Neural cell (in vitro differentiated cells): ENCODE results near the gene PLS1. TPM values are rescaled to one million over a fixed set of nuclear protein-coding genes. Genes with fewer than 3 reads are reported as not detected.
A peak's percentile ranks its signal among the peaks of the same experiment; 100 is the strongest.

Experiments
- H2AFZ ChIP-seq: fragments of 200-600, 300-800 bp; sonication (generic), shearing (Covaris generic); 2 replicates; pipeline ENCODE4 v1.6.0; 2014; ENCODE audit warnings: low read depth, mild to moderate bottlenecking, antibody characterized with exemption, low read length, moderate library complexity
- H3F3A ChIP-seq: fragments of 200-600 bp; shearing (Covaris generic); 2 replicates; pipeline ENCODE4 v1.6.1; 2016; ENCODE audit warnings: mild to moderate bottlenecking, moderate library complexity, mixed read lengths, antibody characterized with exemption, low read length; ENCODE audit not compliant: insufficient read depth, poor library complexity, severe bottlenecking
- H3K27ac ChIP-seq: fragments of 200-600, 300-800 bp; sonication (generic), shearing (Covaris generic); 2 replicates; pipeline ENCODE4 v1.5.1; 2014; ENCODE audit warnings: mild to moderate bottlenecking, low read length, moderate library complexity
- H3K27me3 ChIP-seq: fragments of 300-800, 200-600 bp; sonication (generic), shearing (Covaris generic); 2 replicates; pipeline ENCODE4 v1.6.0; 2014; ENCODE audit warnings: mild to moderate bottlenecking, low read depth, low read length, moderate library complexity; ENCODE audit not compliant: insufficient read depth
- H3K36me3 ChIP-seq: fragments of 300-800, 200-600 bp; sonication (generic), shearing (Covaris generic); 2 replicates; pipeline ENCODE4 v1.5.1; 2014; ENCODE audit warnings: mild to moderate bottlenecking, antibody characterized with exemption, low read length, moderate library complexity; ENCODE audit not compliant: insufficient read depth
- H3K4me2 ChIP-seq: fragments of 300-800, 200-600 bp; sonication (generic), shearing (Covaris generic); 2 replicates; pipeline ENCODE4 v1.6.0; 2014; ENCODE audit warnings: mild to moderate bottlenecking, low read length
- H3K4me3 ChIP-seq: fragments of 300-800, 200-600 bp; sonication (generic), shearing (Covaris generic); 2 replicates; pipeline ENCODE4 v1.5.1; 2014; ENCODE audit warnings: mild to moderate bottlenecking, low read length, moderate library complexity
- H3K79me2 ChIP-seq: fragments of 200-600 bp; shearing (Covaris generic); replicated peaks from 2 replicates; pipeline ENCODE4 v1.6.0; 2014; ENCODE audit warnings: mild to moderate bottlenecking, low read length, moderate library complexity; ENCODE audit not compliant: insufficient read depth
- H3K9ac ChIP-seq: fragments of 300-800, 200-600 bp; sonication (generic), shearing (Covaris generic); 2 replicates; pipeline ENCODE4 v1.6.1; 2016; ENCODE audit warnings: mild to moderate bottlenecking, low read length, mixed read lengths
- H3K9me2 ChIP-seq: fragments of 200-600 bp; shearing (Covaris generic); 2 replicates; pipeline ENCODE4 v1.6.1; 2016; ENCODE audit warnings: mild to moderate bottlenecking, low read length, mixed read lengths; ENCODE audit not compliant: insufficient read depth
- H3K9me3 ChIP-seq: fragments of 200-600, 300-800 bp; sonication (generic), shearing (Covaris generic); 2 replicates; pipeline ENCODE4 v1.6.1; 2016; ENCODE audit warnings: mild to moderate bottlenecking, mixed run types, low read length, moderate library complexity, mixed read lengths
- H4K20me1 ChIP-seq: fragments of 200-600 bp; shearing (Covaris generic); 2 replicates; pipeline ENCODE4 v1.6.1; 2016; ENCODE audit warnings: mild to moderate bottlenecking, mixed run types; ENCODE audit not compliant: insufficient read depth
- CTCF ChIP-seq: fragments of 450-650 bp; IDR thresholded peaks from 2 replicates; pipeline ENCODE4 v1.5.1; 2014; ENCODE audit warnings: antibody characterized with exemption, mild to moderate bottlenecking, moderate library complexity; ENCODE audit not compliant: poor library complexity, severe bottlenecking
- EP300 ChIP-seq: fragments of 450-650 bp; conservative IDR thresholded peaks from 2 replicates; pipeline ENCODE4 v1.6.1; 2014; ENCODE audit warnings: antibody characterized with exemption, mild to moderate bottlenecking, moderate library complexity; ENCODE audit not compliant: poor library complexity, severe bottlenecking
- EZH2 ChIP-seq: fragments of 200-600, 300-800 bp; shearing (Covaris generic), sonication (generic); IDR thresholded peaks from 2 replicates; pipeline ENCODE4 v1.6.1; 2014; ENCODE audit warnings: antibody characterized with exemption, low read length, borderline replicate concordance, mild to moderate bottlenecking; ENCODE audit not compliant: insufficient read depth, poor library complexity, severe bottlenecking
- MXI1 ChIP-seq: fragments of 450-650 bp; conservative IDR thresholded peaks from 2 replicates; pipeline ENCODE4 v1.6.1; 2014; ENCODE audit warnings: antibody characterized with exemption, mild to moderate bottlenecking; ENCODE audit not compliant: poor library complexity, severe bottlenecking
- POLR2AphosphoS5 ChIP-seq: IDR thresholded peaks from 2 replicates; pipeline ENCODE4 v1.6.1; 2012
- RAD21 ChIP-seq: fragments of 450-650 bp; conservative IDR thresholded peaks from 2 replicates; pipeline ENCODE4 v1.6.1; 2014; ENCODE audit warnings: antibody characterized with exemption, mild to moderate bottlenecking, moderate library complexity
- REST ChIP-seq: IDR thresholded peaks from 2 replicates; pipeline ENCODE4 v1.6.1; 2012; ENCODE audit warnings: borderline replicate concordance
- SMC3 ChIP-seq: fragments of 450-650 bp; conservative IDR thresholded peaks from 2 replicates; pipeline ENCODE4 v1.6.1; 2014; ENCODE audit warnings: antibody characterized with exemption, mild to moderate bottlenecking, moderate library complexity; ENCODE audit not compliant: poor library complexity
- TAF1 ChIP-seq: IDR thresholded peaks from 2 replicates; pipeline ENCODE4 v1.6.1; 2012; ENCODE audit warnings: low read depth
- polyA plus RNA-seq: library from polyadenylated mRNA; depleted of rRNA; stranded (reverse); fragments of >200 nt; gene quantifications from 2 replicates; pipeline ENCODE4 v1.2.3, GENCODE V29; 2014

The PLS1 gene
- polyA plus RNA-seq, 1 donor from 2014 or later: 0.31 TPM

- H4K20me1 ChIP-seq: no peaks in the 10 kb centered on the region
- H3K4me3 ChIP-seq: peak overlapping the region; percentile 99
- no peaks in the 10 kb centered on the region for H3F3A ChIP-seq
- peak overlapping the region; percentile 93 for H3K9ac ChIP-seq
- no peaks in the 10 kb centered on the region for H3K9me2 ChIP-seq
- H3K79me2 ChIP-seq: peaks cover 32% of the 10 kb centered on the region
- no peaks in the 10 kb centered on the region for H3K27me3 ChIP-seq
- peak overlapping the region; percentile 69 for H3K4me2 ChIP-seq
- H3K27ac ChIP-seq: peak overlapping the region; percentile 93
- TF ChIP-seq REST: peak; percentile 15
- TF ChIP-seq SMC3: peak; percentile 11
- TF ChIP-seq RAD21: peak; percentile 27
- no peak for TF ChIP-seq TAF1
- peak; percentile 39 for TF ChIP-seq CTCF
- no peak for TF ChIP-seq EP300
- peak; percentile 51 for TF ChIP-seq POLR2AphosphoS5
- H3K9me3 ChIP-seq: no peaks in the 10 kb centered on the region
- H2AFZ ChIP-seq: peak overlapping the region; percentile 70
- H3K36me3 ChIP-seq: no peaks in the 10 kb centered on the region
These were observed 128.6 kb downstream of the PLS1 start for GRCh38 chr3:142724682-142725356.

GRCh38 chr3:142725357-142725739 lies 129.2 kb downstream of the PLS1 start:
- TF ChIP-seq EZH2: no peak
- no peak for TF ChIP-seq POLR2AphosphoS5
- no peak for TF ChIP-seq SMC3
- no peak for TF ChIP-seq MXI1
- no peak for TF ChIP-seq TAF1
- no peak for TF ChIP-seq REST
- TF ChIP-seq EP300: no peak
- no peak for TF ChIP-seq CTCF
- TF ChIP-seq RAD21: no peak
- Histone ChIP-seq H3K4me2 (peak overlapping the region; percentile 69), H3K9me3 (no peaks in the 10 kb centered on the region), H3F3A (no peaks in the 10 kb centered on the region), H3K27ac (peak overlapping the region; percentile 93), H3K79me2 (peaks cover 32% of the 10 kb centered on the region), H2AFZ (peak overlapping the region; percentile 70), H3K4me3 (peak overlapping the region; percentile 99), H3K9me2 (no peaks in the 10 kb centered on the region), H3K9ac (peak overlapping the region; percentile 93), H3K36me3 (no peaks in the 10 kb centered on the region), H3K27me3 (no peaks in the 10 kb centered on the region), H4K20me1 (no peaks in the 10 kb centered on the region)
